IMR-90 (cell line): ENCODE measurements around the gene MT1X. TPM values are rescaled to one million over a fixed set of nuclear protein-coding genes. Genes with fewer than 3 reads are reported as not detected.
A peak's percentile ranks its signal among the peaks of the same experiment; 100 is the strongest.

Experiments
- ATAC-seq: fragments of 200-7000 bp; cut with Tn5 transposase; 2 replicates; pipeline ENCODE4 v1.9.1; 2020; ENCODE audit warnings: low read depth, mild to moderate bottlenecking, moderate library complexity
- BruUV-seq: library from RNA; stranded (reverse); fragments of 400-500 nt; replicated peaks from 2 replicates; lab custom pipeline; 2021; lab: Mats Ljungman, UMichigan
- CTCF ChIA-PET: fragments of 300-600 bp; formaldehyde crosslinking; extraction: SDS; loops from one replicate; lab custom pipeline; 2021; ENCODE audit warnings: antibody characterized with exemption; lab: Yijun Ruan, JAX
- POLR2A ChIA-PET: fragments of 300-600 bp; sonication (Branson Sonifier 250); formaldehyde crosslinking; loops from one replicate; lab custom pipeline; 2022; ENCODE audit warnings: antibody characterized with exemption; ENCODE audit not compliant: unreplicated experiment; lab: Charles Lee
- DNase-seq: peaks from one replicate; pipeline ENCODE4 v3.0.0; 2013
- H2AFZ ChIP-seq: replicated peaks from 2 replicates; pipeline ENCODE3; 2013; ENCODE audit warnings: low read length, mild to moderate bottlenecking; ENCODE audit not compliant: poor library complexity
- H2AK5ac ChIP-seq: 2 replicates; pipeline ENCODE4 v1.6.1; 2013; ENCODE audit warnings: low read depth, low read length, inconsistent platforms
- H2AK9ac ChIP-seq: replicated peaks from 2 replicates; pipeline ENCODE3; 2013; ENCODE audit warnings: mild to moderate bottlenecking, low read depth, low read length, moderate library complexity; ENCODE audit not compliant: poor library complexity
- H2BK120ac ChIP-seq: 2 replicates; pipeline ENCODE4 v1.6.1; 2013; ENCODE audit warnings: low read depth, low read length, inconsistent platforms
- H2BK15ac ChIP-seq: 3 replicates; pipeline ENCODE4 v1.6.1; 2013; ENCODE audit warnings: low read depth, low read length, inconsistent platforms
- H2BK20ac ChIP-seq: 2 replicates; pipeline ENCODE4 v1.6.1; 2013; ENCODE audit warnings: low read depth, mild to moderate bottlenecking, inconsistent platforms, low read length, moderate library complexity
- H2BK5ac ChIP-seq: 2 replicates; pipeline ENCODE4 v1.6.1; 2013; ENCODE audit warnings: mild to moderate bottlenecking, low read depth, low read length, inconsistent platforms; ENCODE audit not compliant: poor library complexity, severe bottlenecking
- H3K14ac ChIP-seq: replicated peaks from 2 replicates; pipeline ENCODE4 v1.6.1; 2013; ENCODE audit warnings: low read depth, low read length, inconsistent platforms
- H3K18ac ChIP-seq: 2 replicates; pipeline ENCODE4 v1.6.1; 2013; ENCODE audit warnings: low read depth, low read length, control low read depth
- H3K23ac ChIP-seq: 2 replicates; pipeline ENCODE4 v1.6.1; 2013; ENCODE audit warnings: low read depth, low read length, inconsistent platforms
- H3K27ac ChIP-seq: 2 replicates; pipeline ENCODE4 v1.5.1; 2013; ENCODE audit warnings: mild to moderate bottlenecking, control low read depth, low read length; ENCODE audit not compliant: insufficient read depth
- H3K27me3 ChIP-seq: 2 replicates; pipeline ENCODE4 v1.6.1; 2013; ENCODE audit warnings: low read length; ENCODE audit not compliant: control insufficient read depth, insufficient read depth
- H3K36me3 ChIP-seq: 2 replicates; pipeline ENCODE4 v1.6.1; 2013; ENCODE audit warnings: low read length, mixed read lengths; ENCODE audit not compliant: control insufficient read depth, insufficient read depth
- H3K4ac ChIP-seq: 2 replicates; pipeline ENCODE4 v1.6.1; 2013; ENCODE audit warnings: low read depth, low read length, inconsistent platforms
- H3K4me1 ChIP-seq: 2 replicates; pipeline ENCODE4 v1.6.1; 2013; ENCODE audit warnings: low read length, mixed read lengths; ENCODE audit not compliant: control insufficient read depth, insufficient read depth
- H3K4me2 ChIP-seq: 2 replicates; pipeline ENCODE4 v1.6.1; 2013; ENCODE audit warnings: low read depth, mild to moderate bottlenecking, control low read depth, low read length, moderate library complexity
- H3K4me3 ChIP-seq: 2 replicates; pipeline ENCODE4 v1.5.1; 2013; ENCODE audit warnings: low read depth, mild to moderate bottlenecking, control low read depth, low read length, moderate library complexity; ENCODE audit not compliant: insufficient read depth
- H3K56ac ChIP-seq: 2 replicates; pipeline ENCODE4 v1.6.1; 2013; ENCODE audit warnings: low read length, inconsistent platforms; ENCODE audit not compliant: insufficient read depth; ENCODE audit errors: extremely low read depth
- H3K79me1 ChIP-seq, 2 experiments: 2 replicates each; pipeline ENCODE4 v1.6.1; 2013; ENCODE audit warnings: low read length in 2 of 2, inconsistent platforms in 1 of 2, low read depth in 1 of 2
- H3K9ac ChIP-seq: 2 replicates; pipeline ENCODE4 v1.6.1; 2013; ENCODE audit warnings: low read depth, low read length, control low read depth
- H3K9me1 ChIP-seq: 2 replicates; pipeline ENCODE4 v1.6.1; 2013; ENCODE audit warnings: low read length, inconsistent platforms; ENCODE audit not compliant: insufficient read depth
- H3K9me3 ChIP-seq: 2 replicates; pipeline ENCODE4 v1.6.1; 2013; ENCODE audit warnings: low read length; ENCODE audit not compliant: control insufficient read depth, insufficient read depth
- H4K20me1 ChIP-seq: 2 replicates; pipeline ENCODE4 v1.6.1; 2013; ENCODE audit warnings: low read length, inconsistent platforms; ENCODE audit not compliant: insufficient read depth
- H4K5ac ChIP-seq: 2 replicates; pipeline ENCODE4 v1.6.1; 2013; ENCODE audit warnings: mild to moderate bottlenecking, low read depth, low read length, control low read depth
- H4K8ac ChIP-seq, 2 experiments: 2 replicates each; pipeline ENCODE4 v1.6.1; 2013; ENCODE audit warnings: low read depth in 2 of 2, low read length in 2 of 2, control low read depth in 1 of 2, inconsistent platforms in 1 of 2
- H4K91ac ChIP-seq: 2 replicates; pipeline ENCODE4 v1.6.1; 2013; ENCODE audit warnings: low read depth, low read length, inconsistent platforms; ENCODE audit not compliant: insufficient read depth
- BHLHE40 ChIP-seq: fragments of 150-350 bp; IDR thresholded peaks from 2 replicates; pipeline ENCODE4 v1.6.1; 2016; ENCODE audit warnings: mild to moderate bottlenecking, low read depth, low read length
- CEBPB ChIP-seq: IDR thresholded peaks from 2 replicates; pipeline ENCODE4 v1.6.1; 2012; ENCODE audit warnings: low read depth, low read length, improper control_type of control experiment
- CHD1 ChIP-seq: IDR thresholded peaks from 2 replicates; pipeline ENCODE4 v1.6.1; 2012; ENCODE audit warnings: low read depth, low read length, improper control_type of control experiment
- FOS ChIP-seq: fragments of 150-350 bp; IDR thresholded peaks from 2 replicates; pipeline ENCODE4 v1.6.1; 2016; ENCODE audit warnings: low read depth, low read length
- MAFK ChIP-seq: IDR thresholded peaks from 2 replicates; pipeline ENCODE4 v1.6.1; 2012; ENCODE audit warnings: low read depth, low read length, improper control_type of control experiment
- MAZ ChIP-seq: IDR thresholded peaks from 2 replicates; pipeline ENCODE4 v1.6.1; 2012; ENCODE audit warnings: low read depth, mild to moderate bottlenecking, low read length, improper control_type of control experiment, moderate library complexity, borderline replicate concordance
- MXI1 ChIP-seq: IDR thresholded peaks from 2 replicates; pipeline ENCODE4 v1.6.1; 2012; ENCODE audit warnings: low read depth, mild to moderate bottlenecking, low read length, moderate library complexity, borderline replicate concordance
- NFE2L2 ChIP-seq: fragments of 150-350 bp; IDR thresholded peaks from 2 replicates; pipeline ENCODE4 v1.6.1; 2016; ENCODE audit warnings: low read depth, mild to moderate bottlenecking, low read length
- RAD21 ChIP-seq: IDR thresholded peaks from 2 replicates; pipeline ENCODE4 v1.6.1; 2012; ENCODE audit warnings: low read length, improper control_type of control experiment
- RCOR1 ChIP-seq: IDR thresholded peaks from 2 replicates; pipeline ENCODE4 v1.6.1; 2012; ENCODE audit warnings: mild to moderate bottlenecking, low read length, improper control_type of control experiment; ENCODE audit not compliant: insufficient replicate concordance
- RFX5 ChIP-seq: IDR thresholded peaks from 2 replicates; pipeline ENCODE4 v1.8.0; 2012; ENCODE audit warnings: low read depth, mild to moderate bottlenecking, low read length, moderate library complexity
- SMC3 ChIP-seq: fragments of 150-350 bp; IDR thresholded peaks from 2 replicates; pipeline ENCODE4 v1.6.1; 2016; ENCODE audit warnings: low read depth, mild to moderate bottlenecking, antibody characterized with exemption, low read length, moderate library complexity
- WGBS, 2 experiments: methylation state at CpG; one replicate each; pipeline versions ENCODE4 v1.1.5 to v1.1.7; 2013; ENCODE audit warnings: missing lambda C conversion rate in 2 of 2; ENCODE audit not compliant: insufficient read length in 1 of 2; ENCODE audit errors: extremely low coverage in 2 of 2; 5-methylcytosine and 5-hydroxymethylcytosine counted together
- dilution Hi-C: fragments of 300-500 bp; cut with HindIII; formaldehyde crosslinking; loops from one replicate; pipeline ENCODE4 v1.14.3; 2018; ENCODE audit warnings: low sequenced_read_pairs; ENCODE audit not compliant: unreplicated experiment
- in situ Hi-C: fragments of 300-500 bp; cut with MboI; formaldehyde crosslinking; loops from 3 replicates; pipeline ENCODE4 v1.14.3; 2019; ENCODE audit warnings: low sequenced_read_pairs, inconsistent platforms, mixed read lengths
- intact Hi-C: fragments of 100-400 bp; cut with micrococcal nuclease; formaldehyde crosslinking; loops from 2 replicates; pipeline ENCODE4 v1.10.0; 2022
- polyA plus RNA-seq, 3 experiments: library from polyadenylated mRNA; depleted of rRNA; stranded (reverse); fragments of >200 nt; gene quantifications; 2 replicates each; pipeline ENCODE4 v1.2.3, GENCODE V29; 2012; ENCODE audit warnings: low replicate concordance in 1 of 3
- total RNA-seq: library from RNA; depleted of rRNA; stranded (reverse); fragments of >200 nt; gene quantifications from 2 replicates; pipeline ENCODE4 v1.2.3, GENCODE V29; 2012
- TF ChIP-seq, protein P1 (sequence below): fragments of 150-350 bp; IDR thresholded peaks from 2 replicates; pipeline ENCODE4 v1.6.1; 2016; ENCODE audit warnings: low read depth, mild to moderate bottlenecking, low read length, moderate library complexity, borderline replicate concordance
- TF ChIP-seq, protein P2 (sequence below): fragments of 150-350 bp; IDR thresholded peaks from 2 replicates; pipeline ENCODE4 v1.6.1; 2017; ENCODE audit warnings: mild to moderate bottlenecking, antibody characterized with exemption, low read length, low read depth
- TF ChIP-seq, protein P3 (sequence below): conservative IDR thresholded peaks from 2 replicates; pipeline ENCODE4 v1.5.1; 2012; ENCODE audit warnings: mild to moderate bottlenecking, low read depth, low read length, improper control_type of control experiment

MT1X gene
- total and polyA plus RNA-seq, 2 of the 4 experiments (the other 2 are of a cell fraction), result 5.6 to 170 TPM

- H3K18ac ChIP-seq, result no peak within 1 kb of the TSS
- H2BK120ac ChIP-seq, result no peak within 1 kb of the TSS
- intact Hi-C loops (no loop called here), dilution Hi-C loops (no loop called here), in situ Hi-C loops (no loop called here)
- H4K5ac ChIP-seq, result no peak within 1 kb of the TSS
- H3K4me2 ChIP-seq, result peak within 1 kb of the TSS; percentile 27
- H4K20me1 ChIP-seq, result no peaks in the 10 kb centered on the region
- H2BK15ac ChIP-seq, result no peak within 1 kb of the TSS
- no peak within 1 kb of the TSS for H3K9ac ChIP-seq
- no peak within 1 kb of the TSS for H2BK5ac ChIP-seq
- peak within 1 kb of the TSS; percentile 73 for H2AFZ ChIP-seq
- peak within 1 kb of the TSS; percentile 13 for H3K23ac ChIP-seq
- H3K27me3 ChIP-seq, result peaks cover 78% of the 10 kb centered on the region
- ATAC-seq (peak; percentile 32), DNase-seq (peak; percentile 28)
- H3K4me1 ChIP-seq, result peaks cover 2% of the 10 kb centered on the region; the same call in 1 of the 2 replicates
- no peak within 1 kb of the TSS for H2AK5ac ChIP-seq
- H3K4ac ChIP-seq, result no peak within 1 kb of the TSS
- H2BK20ac ChIP-seq, result no peak within 1 kb of the TSS
- no peak within 1 kb of the TSS for H3K56ac ChIP-seq
- H3K27ac ChIP-seq, result no peak within 1 kb of the TSS
- no peak within 1 kb of the TSS for H4K8ac ChIP-seq
- no peaks in the 10 kb centered on the region for H3K36me3 ChIP-seq
- no TSS peak for BruUV-seq
- whole genome bisulfite sequencing, 2 experiments, result 1% methylated on average over 26 of the region's 46 CpGs; no CpG with 5 or more reads in 1 of the 2 experiments
- H3K9me1 ChIP-seq, result peaks cover 3% of the 10 kb centered on the region; the same call in 1 of the 2 replicates
- H3K79me1 ChIP-seq, result no peaks in the 10 kb centered on the region
- H2AK9ac ChIP-seq, result no peak within 1 kb of the TSS
- no peak within 1 kb of the TSS for H3K14ac ChIP-seq
- POLR2A ChIA-PET, result no interaction called here
- H3K9me3 ChIP-seq, result no peaks in the 10 kb centered on the region
- H4K91ac ChIP-seq, result no peak within 1 kb of the TSS
- H3K4me3 ChIP-seq, result peak within 1 kb of the TSS; percentile 2; the same call in 1 of the 2 replicates
- CTCF ChIA-PET, result no interaction called here
- TF ChIP-seq BHLHE40, result no peak
- no peak for TF ChIP-seq NFE2L2
- TF ChIP-seq RFX5, result no peak
- TF ChIP-seq, protein P1, sequence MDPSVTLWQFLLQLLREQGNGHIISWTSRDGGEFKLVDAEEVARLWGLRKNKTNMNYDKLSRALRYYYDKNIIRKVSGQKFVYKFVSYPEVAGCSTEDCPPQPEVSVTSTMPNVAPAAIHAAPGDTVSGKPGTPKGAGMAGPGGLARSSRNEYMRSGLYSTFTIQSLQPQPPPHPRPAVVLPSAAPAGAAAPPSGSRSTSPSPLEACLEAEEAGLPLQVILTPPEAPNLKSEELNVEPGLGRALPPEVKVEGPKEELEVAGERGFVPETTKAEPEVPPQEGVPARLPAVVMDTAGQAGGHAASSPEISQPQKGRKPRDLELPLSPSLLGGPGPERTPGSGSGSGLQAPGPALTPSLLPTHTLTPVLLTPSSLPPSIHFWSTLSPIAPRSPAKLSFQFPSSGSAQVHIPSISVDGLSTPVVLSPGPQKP, result no peak
- TF ChIP-seq MAZ, result no peak
- TF ChIP-seq, protein P2, sequence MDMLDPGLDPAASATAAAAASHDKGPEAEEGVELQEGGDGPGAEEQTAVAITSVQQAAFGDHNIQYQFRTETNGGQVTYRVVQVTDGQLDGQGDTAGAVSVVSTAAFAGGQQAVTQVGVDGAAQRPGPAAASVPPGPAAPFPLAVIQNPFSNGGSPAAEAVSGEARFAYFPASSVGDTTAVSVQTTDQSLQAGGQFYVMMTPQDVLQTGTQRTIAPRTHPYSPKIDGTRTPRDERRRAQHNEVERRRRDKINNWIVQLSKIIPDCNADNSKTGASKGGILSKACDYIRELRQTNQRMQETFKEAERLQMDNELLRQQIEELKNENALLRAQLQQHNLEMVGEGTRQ, result no peak
- TF ChIP-seq MAFK, result no peak
- TF ChIP-seq, protein P3, sequence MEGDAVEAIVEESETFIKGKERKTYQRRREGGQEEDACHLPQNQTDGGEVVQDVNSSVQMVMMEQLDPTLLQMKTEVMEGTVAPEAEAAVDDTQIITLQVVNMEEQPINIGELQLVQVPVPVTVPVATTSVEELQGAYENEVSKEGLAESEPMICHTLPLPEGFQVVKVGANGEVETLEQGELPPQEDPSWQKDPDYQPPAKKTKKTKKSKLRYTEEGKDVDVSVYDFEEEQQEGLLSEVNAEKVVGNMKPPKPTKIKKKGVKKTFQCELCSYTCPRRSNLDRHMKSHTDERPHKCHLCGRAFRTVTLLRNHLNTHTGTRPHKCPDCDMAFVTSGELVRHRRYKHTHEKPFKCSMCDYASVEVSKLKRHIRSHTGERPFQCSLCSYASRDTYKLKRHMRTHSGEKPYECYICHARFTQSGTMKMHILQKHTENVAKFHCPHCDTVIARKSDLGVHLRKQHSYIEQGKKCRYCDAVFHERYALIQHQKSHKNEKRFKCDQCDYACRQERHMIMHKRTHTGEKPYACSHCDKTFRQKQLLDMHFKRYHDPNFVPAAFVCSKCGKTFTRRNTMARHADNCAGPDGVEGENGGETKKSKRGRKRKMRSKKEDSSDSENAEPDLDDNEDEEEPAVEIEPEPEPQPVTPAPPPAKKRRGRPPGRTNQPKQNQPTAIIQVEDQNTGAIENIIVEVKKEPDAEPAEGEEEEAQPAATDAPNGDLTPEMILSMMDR, result no peak
- TF ChIP-seq FOS, result no peak
- TF ChIP-seq SMC3, result no peak
- TF ChIP-seq CEBPB, result no peak
- no peak for TF ChIP-seq RAD21
- TF ChIP-seq RCOR1, result no peak
- TF ChIP-seq CHD1, result no peak
- no peak for TF ChIP-seq MXI1
Observed at GRCh38 chr16:56657555-56658326, 24.5 kb upstream of the MT1X start, which contains the start of gene MT1F. Gene MT1F, plus strand, starts transcription at chr16:56657959. Its CDS starts 100 bp downstream, at chr16:56658059.
